Left renal pelvis (tissue), 4 donors: ENCODE measurements around the gene LRRC43. TPM values are rescaled to one million over a fixed set of nuclear protein-coding genes. Genes with fewer than 3 reads are reported as not detected.
"Not testable (repeated sequence)": the region's sequence is repeated elsewhere in the genome, so short reads cannot be mapped to it uniquely, and the experiment has no call there.

Source experiments
- DNase-seq, 4 donors: peaks; one replicate each; pipeline ENCODE4 v3.0.0-alpha.2; 2013; ENCODE audit warnings: low read depth in 4 of 4, low spot score in 3 of 4
- polyA plus RNA-seq, 4 donors: library from polyadenylated mRNA; unstranded; fragments of 120-200 nt; gene quantifications; one replicate each; pipeline ENCODE4 v1.2.1, GENCODE V29; 2013; ENCODE audit not compliant: insufficient read length in 4 of 4

LRRC43 gene
- polyA plus RNA-seq, 4 donors: 1.0 to 6.9 (median 4.4) TPM

GRCh38 chr12:122152754-122153153, 30.2 kb upstream of the LRRC43 start:
- DNase-seq: no peak

- DNase-seq: no peak
Observed at GRCh38 chr12:122155705-122156104, 27.2 kb upstream of the LRRC43 start.

GRCh38 chr12:122158700-122159285, 24.1 kb upstream of the LRRC43 start:
- DNase-seq: no peak

GRCh38 chr12:122159882-122160281, 23.0 kb upstream of the LRRC43 start:
- DNase-seq: no peak

- DNase-seq: no peak
Observed at GRCh38 chr12:122160761-122161160, 22.2 kb upstream of the LRRC43 start.

- DNase-seq: no peak
Observed at GRCh38 chr12:122161682-122162081, 21.2 kb upstream of the LRRC43 start.

- no peak for DNase-seq
Observed at GRCh38 chr12:122162976-122163375, 19.9 kb upstream of the LRRC43 start.

GRCh38 chr12:122166422-122167349, 16.2 kb upstream of the LRRC43 start:
- no peak for DNase-seq

- DNase-seq: no peak
Observed at GRCh38 chr12:122167356-122167925, 15.5 kb upstream of the LRRC43 start.

GRCh38 chr12:122168492-122168891, 14.4 kb upstream of the LRRC43 start:
- DNase-seq: no peak

GRCh38 chr12:122171399-122171798, 11.5 kb upstream of the LRRC43 start:
- DNase-seq: no peak

- DNase-seq: no peak
Observed at GRCh38 chr12:122172262-122172939, 10.5 kb upstream of the LRRC43 start.

- no peak for DNase-seq
Observed at GRCh38 chr12:122174155-122174845, 8.6 kb upstream of the LRRC43 start, which contains the start of gene IL31. Gene IL31 (minus strand): TSS chr12:122174221. CDS start chr12:122174172, 49 bp downstream.

- not testable (repeated sequence) for DNase-seq
Observed at GRCh38 chr12:122176473-122176872, 6.5 kb upstream of the LRRC43 start.

- DNase-seq: no peak
Observed at GRCh38 chr12:122183588-122183940, 641 bp downstream of the LRRC43 start.

GRCh38 chr12:122184517-122184916, 1.6 kb downstream of the LRRC43 start:
- DNase-seq: no peak

GRCh38 chr12:122185079-122185478, 2.2 kb downstream of the LRRC43 start:
- no peak for DNase-seq

- no peak for DNase-seq
Observed at GRCh38 chr12:122185494-122186082, 2.7 kb downstream of the LRRC43 start.

- DNase-seq: no peak
Observed at GRCh38 chr12:122187466-122187865, 4.5 kb downstream of the LRRC43 start.
